Effector memory CD4-positive, alpha-beta T cell (primary cell): ENCODE data around the gene CCDC188.

Source experiments
- DNase-seq, 3 donors: peaks; one replicate each; pipeline ENCODE4 v3.0.0-alpha.2; 2020
- H3K27ac ChIP-seq: 2 replicates; pipeline ENCODE4 v1.7.0; 2013; ENCODE audit warnings: mild to moderate bottlenecking, low read length, moderate library complexity; ENCODE audit not compliant: insufficient read depth, poor library complexity, severe bottlenecking
- H3K27me3 ChIP-seq: replicated peaks from 2 replicates; pipeline ENCODE4 v1.7.0; 2013; ENCODE audit warnings: mild to moderate bottlenecking, low read length; ENCODE audit not compliant: insufficient read depth, control insufficient read depth, poor library complexity, severe bottlenecking
- H3K36me3 ChIP-seq: 2 replicates; pipeline ENCODE4 v1.7.0; 2013; ENCODE audit warnings: mild to moderate bottlenecking, low read length, moderate library complexity; ENCODE audit not compliant: control insufficient read depth, insufficient read depth
- H3K4me1 ChIP-seq: 2 replicates; pipeline ENCODE4 v1.7.0; 2013; ENCODE audit warnings: low read length, mild to moderate bottlenecking; ENCODE audit not compliant: control insufficient read depth, insufficient read depth, poor library complexity, severe bottlenecking
- H3K4me3 ChIP-seq: 2 replicates; pipeline ENCODE4 v1.7.0; 2013; ENCODE audit warnings: low read length, low read depth, mild to moderate bottlenecking; ENCODE audit not compliant: insufficient read depth, poor library complexity, severe bottlenecking
- H3K9me3 ChIP-seq: 2 replicates; pipeline ENCODE4 v1.7.0; 2013; ENCODE audit warnings: mild to moderate bottlenecking, low read length, moderate library complexity; ENCODE audit not compliant: control insufficient read depth

CCDC188 gene

GRCh38 chr22:20158391-20159036, 7.7 kb upstream of the CCDC188 start:
- Histone ChIP-seq H3K4me3 (no peak overlapping the region), H3K27me3 (no peaks in the 10 kb centered on the region), H3K9me3 (no peaks in the 10 kb centered on the region), H3K27ac (no peak overlapping the region), H3K4me1 (peaks cover 4% of the 10 kb centered on the region), H3K36me3 (no peaks in the 10 kb centered on the region)
- no peak for DNase-seq

DNA sequence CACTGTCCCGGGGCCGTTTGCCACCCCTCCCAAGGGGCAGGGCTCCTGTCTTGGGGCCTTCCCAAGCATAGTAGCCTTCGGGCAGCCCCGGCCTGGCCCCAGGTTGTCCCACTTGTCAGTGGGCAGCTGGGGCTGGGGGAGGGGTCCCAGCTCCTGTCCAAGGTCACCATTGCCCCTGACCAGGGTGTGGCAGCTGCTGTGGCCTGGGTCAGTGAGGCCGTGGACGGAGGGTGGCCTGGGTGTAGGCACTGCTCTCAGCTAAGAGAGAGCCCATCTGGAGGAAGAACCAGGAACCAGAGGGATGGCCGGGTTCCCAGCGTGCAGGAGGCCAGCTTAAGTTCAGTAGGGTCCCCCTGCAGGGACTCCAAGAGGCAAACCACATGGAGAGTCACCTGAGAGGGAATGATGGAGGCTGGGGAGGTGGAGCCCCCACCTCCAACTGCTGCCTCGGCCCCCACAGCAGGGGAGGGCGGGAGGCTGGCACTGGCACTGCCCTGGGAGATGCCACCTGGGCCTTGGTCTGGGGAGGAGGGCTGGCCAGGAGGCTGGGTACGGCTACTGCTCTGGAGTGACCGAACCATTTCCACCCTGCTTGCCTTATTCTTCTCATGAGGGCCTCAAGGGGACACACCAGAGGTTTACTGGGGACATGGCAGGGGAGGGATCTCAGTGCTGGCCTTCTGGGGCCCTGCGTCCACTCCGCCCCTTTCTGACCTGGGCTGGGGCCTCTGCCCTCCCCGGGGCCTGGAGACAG, 6.8 kb upstream of the CCDC188 start:
- no peak overlapping the region for H3K27ac ChIP-seq
- no peaks in the 10 kb centered on the region for H3K36me3 ChIP-seq
- no peak for DNase-seq
- peaks cover 4% of the 10 kb centered on the region for H3K4me1 ChIP-seq
- H3K27me3 ChIP-seq, result no peaks in the 10 kb centered on the region
- H3K9me3 ChIP-seq, result no peaks in the 10 kb centered on the region
- H3K4me3 ChIP-seq, result no peak overlapping the region

DNA sequence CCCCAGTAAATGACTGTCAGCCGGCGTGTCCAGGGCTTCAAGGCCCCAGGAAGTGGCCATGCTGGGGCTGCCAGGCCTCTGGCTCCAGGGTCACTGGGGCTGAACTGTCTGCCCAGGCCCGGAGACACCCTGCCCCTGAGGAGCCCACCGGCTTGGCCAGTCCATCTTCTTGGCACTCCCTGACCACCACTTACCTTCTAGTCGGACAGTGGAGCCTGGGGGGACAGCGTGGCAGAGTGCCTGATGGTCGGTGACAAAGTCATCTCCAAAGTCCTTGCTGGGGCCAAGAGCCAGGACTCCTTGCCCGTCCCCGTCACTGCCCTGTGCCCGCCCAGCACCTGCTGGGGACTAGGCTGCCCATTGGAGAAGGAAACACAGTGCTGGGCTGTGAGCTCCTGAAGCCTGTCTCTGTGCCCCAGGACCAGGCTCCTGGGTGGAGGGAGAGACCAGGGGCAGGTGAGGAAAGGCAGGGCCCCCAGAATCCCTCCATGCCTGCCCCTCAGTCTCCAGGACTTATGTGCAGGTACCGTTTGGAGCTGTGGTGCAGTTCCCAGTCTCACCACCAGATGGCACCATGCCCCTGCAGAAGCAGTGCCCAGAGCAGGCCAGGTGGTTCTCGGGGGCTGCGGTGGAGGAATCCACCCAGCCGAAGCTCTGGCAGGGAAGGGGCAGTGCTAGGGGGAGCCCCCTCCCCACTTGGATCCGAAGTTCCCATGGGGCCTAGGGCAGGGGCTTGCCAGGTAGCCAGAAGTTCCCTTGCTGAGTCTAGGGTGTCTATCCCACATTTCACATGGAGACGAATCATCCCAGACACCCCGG, 6.0 kb upstream of the CCDC188 start:
- Histone ChIP-seq H3K27ac (no peak overlapping the region), H3K27me3 (no peaks in the 10 kb centered on the region), H3K36me3 (no peaks in the 10 kb centered on the region), H3K9me3 (no peaks in the 10 kb centered on the region), H3K4me1 (peaks cover 4% of the 10 kb centered on the region), H3K4me3 (no peak overlapping the region)
- DNase-seq, result peak; percentile 71 to 85 (median 76)

- Histone ChIP-seq H3K27me3 (no peaks in the 10 kb centered on the region), H3K36me3 (no peaks in the 10 kb centered on the region), H3K4me3 (no peak overlapping the region), H3K27ac (no peak overlapping the region), H3K9me3 (no peaks in the 10 kb centered on the region), H3K4me1 (peaks cover 4% of the 10 kb centered on the region)
- no peak for DNase-seq
Measured at GRCh38 chr22:20156042-20156389, 5.2 kb upstream of the CCDC188 start.

- Histone ChIP-seq H3K9me3 (no peaks in the 10 kb centered on the region), H3K36me3 (no peaks in the 10 kb centered on the region), H3K4me1 (peaks cover 4% of the 10 kb centered on the region), H3K27me3 (no peaks in the 10 kb centered on the region), H3K4me3 (no peak overlapping the region), H3K27ac (no peak overlapping the region)
- no peak for DNase-seq
Measured at GRCh38 chr22:20155330-20156041, 4.6 kb upstream of the CCDC188 start.

GRCh38 chr22:20154602-20155187, 3.8 kb upstream of the CCDC188 start:
- H3K4me3 ChIP-seq, result no peak overlapping the region
- H3K27me3 ChIP-seq, result no peaks in the 10 kb centered on the region
- no peak overlapping the region for H3K27ac ChIP-seq
- no peaks in the 10 kb centered on the region for H3K36me3 ChIP-seq
- peaks cover 4% of the 10 kb centered on the region for H3K4me1 ChIP-seq
- no peaks in the 10 kb centered on the region for H3K9me3 ChIP-seq
- no peak for DNase-seq

DNA sequence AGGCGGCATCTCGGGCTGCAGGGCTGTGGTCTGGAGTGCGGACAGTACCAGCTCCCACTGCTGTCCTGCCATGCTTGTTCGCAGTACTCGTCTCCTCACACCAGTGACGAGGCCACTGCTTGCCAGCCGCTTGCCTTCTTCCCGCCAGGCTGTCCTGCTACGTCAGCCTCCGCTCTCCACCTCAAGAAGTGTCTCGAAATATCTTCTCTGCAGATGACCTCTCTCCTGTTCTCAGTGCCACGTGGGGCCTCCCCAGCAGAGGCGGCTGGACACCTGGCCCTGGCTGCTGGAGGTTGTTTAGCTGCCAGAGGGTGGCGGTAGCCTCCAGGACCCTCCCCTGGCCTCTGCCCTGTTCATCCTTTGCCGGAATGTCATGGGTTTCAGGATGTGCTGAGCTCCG, 3.1 kb upstream of the CCDC188 start:
- no peaks in the 10 kb centered on the region for H3K36me3 ChIP-seq
- no peak for DNase-seq
- H3K4me3 ChIP-seq, result no peak overlapping the region
- H3K4me1 ChIP-seq, result peaks cover 4% of the 10 kb centered on the region
- no peaks in the 10 kb centered on the region for H3K9me3 ChIP-seq
- no peak overlapping the region for H3K27ac ChIP-seq
- no peaks in the 10 kb centered on the region for H3K27me3 ChIP-seq

GRCh38 chr22:20152464-20152890, 1.6 kb upstream of the CCDC188 start:
- Histone ChIP-seq H3K27ac (no peak overlapping the region), H3K9me3 (no peaks in the 10 kb centered on the region), H3K27me3 (no peaks in the 10 kb centered on the region), H3K4me3 (no peak overlapping the region), H3K4me1 (peaks cover 4% of the 10 kb centered on the region), H3K36me3 (no peaks in the 10 kb centered on the region)
- DNase-seq, result no peak

- no peak overlapping the region for H3K27ac ChIP-seq
- DNase-seq, result no peak
- H3K36me3 ChIP-seq, result no peaks in the 10 kb centered on the region
- no peaks in the 10 kb centered on the region for H3K27me3 ChIP-seq
- peaks cover 4% of the 10 kb centered on the region for H3K4me1 ChIP-seq
- H3K9me3 ChIP-seq, result no peaks in the 10 kb centered on the region
- H3K4me3 ChIP-seq, result no peak overlapping the region
Measured at GRCh38 chr22:20151276-20151588, 377 bp upstream of the CCDC188 start.
